Neuronal stem cell (in vitro differentiated cells): ENCODE data around the gene MUC5AC.

ENCODE experiments used
- DNase-seq: peaks from one replicate; pipeline ENCODE4 v3.0.0-alpha.2; 2013; ENCODE audit warnings: low spot score
- H2AFZ ChIP-seq: one replicate; pipeline ENCODE4 v1.6.1; 2013; ENCODE audit warnings: mild to moderate bottlenecking, low read length, inconsistent platforms
- H2AK5ac ChIP-seq: 2 replicates; pipeline ENCODE4 v1.6.1; 2013; ENCODE audit warnings: low read depth, mild to moderate bottlenecking, inconsistent platforms, low read length, moderate library complexity, mixed read lengths
- H2BK120ac ChIP-seq: 2 replicates; pipeline ENCODE4 v1.6.1; 2013; ENCODE audit warnings: low read depth, mild to moderate bottlenecking, inconsistent platforms, low read length, moderate library complexity, mixed read lengths
- H2BK12ac ChIP-seq: one replicate; pipeline ENCODE4 v1.6.1; 2013; ENCODE audit warnings: low read length, inconsistent platforms
- H2BK15ac ChIP-seq: 2 replicates; pipeline ENCODE4 v1.6.1; 2013; ENCODE audit warnings: mild to moderate bottlenecking, low read length, inconsistent platforms, mixed read lengths
- H2BK5ac ChIP-seq: one replicate; pipeline ENCODE4 v1.6.1; 2013; ENCODE audit warnings: inconsistent platforms, mild to moderate bottlenecking, low read length, moderate library complexity
- H3K14ac ChIP-seq: one replicate; pipeline ENCODE4 v1.6.1; 2013; ENCODE audit warnings: low read length, inconsistent platforms
- H3K18ac ChIP-seq: 2 replicates; pipeline ENCODE4 v1.6.1; 2013; ENCODE audit warnings: low read length, inconsistent platforms
- H3K23ac ChIP-seq: 2 replicates; pipeline ENCODE4 v1.6.1; 2013; ENCODE audit warnings: low read depth, mild to moderate bottlenecking, mixed read lengths, low read length, inconsistent platforms; ENCODE audit not compliant: poor library complexity
- H3K27ac ChIP-seq: replicated peaks from 3 replicates; pipeline ENCODE4 v1.5.1; 2013; ENCODE audit warnings: low read length, inconsistent platforms
- H3K27me3 ChIP-seq, 3 experiments: 2 replicates each; pipeline ENCODE4 v1.6.1; 2013; ENCODE audit warnings: low read length in 3 of 3, mild to moderate bottlenecking in 2 of 3, inconsistent platforms in 1 of 3, low read depth in 1 of 3, mixed read lengths in 1 of 3, moderate library complexity in 1 of 3; ENCODE audit not compliant: control insufficient read depth in 3 of 3, insufficient read depth in 3 of 3
- H3K36me3 ChIP-seq, 2 donors: replicated peaks in 1 of 2; 2 replicates each; pipeline ENCODE4 v1.6.1; 2013; ENCODE audit warnings: low read length in 2 of 2; ENCODE audit not compliant: control insufficient read depth in 2 of 2, insufficient read depth in 2 of 2
- H3K4ac ChIP-seq: 2 replicates; pipeline ENCODE4 v1.6.1; 2013; ENCODE audit warnings: inconsistent platforms, mild to moderate bottlenecking, low read length, moderate library complexity
- H3K4me1 ChIP-seq, 2 donors: 1 replicate in 1 of 2; 2 replicates in 1 of 2; pipeline ENCODE4 v1.6.1; 2013; ENCODE audit warnings: low read length in 2 of 2, low read depth in 1 of 2; ENCODE audit not compliant: control insufficient read depth in 2 of 2, insufficient read depth in 1 of 2
- H3K4me2 ChIP-seq: one replicate; pipeline ENCODE4 v1.6.1; 2013; ENCODE audit warnings: mild to moderate bottlenecking, low read length, inconsistent platforms; ENCODE audit not compliant: insufficient read depth, poor library complexity, severe bottlenecking
- H3K4me3 ChIP-seq, 2 donors: 2 replicates each; pipeline ENCODE4 v1.5.1; 2013; ENCODE audit warnings: low read length in 2 of 2, mild to moderate bottlenecking in 2 of 2, inconsistent platforms in 1 of 2, moderate library complexity in 1 of 2
- H3K79me1 ChIP-seq: one replicate; pipeline ENCODE4 v1.6.1; 2013; ENCODE audit warnings: low read depth, mild to moderate bottlenecking, inconsistent platforms, low read length, moderate library complexity
- H3K9ac ChIP-seq: one replicate; pipeline ENCODE4 v1.6.1; 2013; ENCODE audit warnings: mild to moderate bottlenecking, low read depth, low read length, inconsistent platforms; ENCODE audit not compliant: poor library complexity
- H3K9me3 ChIP-seq, 2 donors: replicated peaks in 1 of 2; 2 replicates each; pipeline versions ENCODE3 to v1.6.1; 2013; ENCODE audit warnings: low read length in 2 of 2, mild to moderate bottlenecking in 2 of 2, inconsistent platforms in 1 of 2, low read depth in 1 of 2, mixed read lengths in 1 of 2, moderate library complexity in 1 of 2; ENCODE audit not compliant: control insufficient read depth in 2 of 2, insufficient read depth in 1 of 2
- H4K8ac ChIP-seq: one replicate; pipeline ENCODE4 v1.6.1; 2013; ENCODE audit warnings: low read depth, mild to moderate bottlenecking, inconsistent platforms, low read length, moderate library complexity
- H4K91ac ChIP-seq: one replicate; pipeline ENCODE4 v1.6.1; 2013; ENCODE audit warnings: low read length, low read depth, mild to moderate bottlenecking, inconsistent platforms; ENCODE audit not compliant: poor library complexity
- WGBS, 2 donors: extraction: QIAGEN DNeasy Blood & Tissue Kit; methylation state at CpG; one replicate each; pipeline ENCODE4 v1.1.7; 2013; ENCODE audit warnings: missing lambda C conversion rate in 2 of 2, mixed read lengths in 1 of 2; ENCODE audit not compliant: insufficient read length in 2 of 2, insufficient replicate concordance in 1 of 2; ENCODE audit errors: extremely low coverage in 2 of 2; 5-methylcytosine and 5-hydroxymethylcytosine counted together

Gene MUC5AC

GRCh38 chr11:1206391-1207271 lies 48.9 kb downstream of the MUC5AC start:
- no peak overlapping the region for H3K4me2 ChIP-seq
- H3K27ac ChIP-seq: no peak overlapping the region
- H2BK120ac ChIP-seq: no peak overlapping the region
- peak overlapping the region; percentile 65 for H4K8ac ChIP-seq
- H2AK5ac ChIP-seq: peak overlapping the region; percentile 70
- peak overlapping the region; percentile 71 for H3K18ac ChIP-seq
- H3K4me3 ChIP-seq: no peak overlapping the region
- peak overlapping the region; percentile 38 for H3K14ac ChIP-seq
- peaks cover 2% of the 10 kb centered on the region for H3K79me1 ChIP-seq
- no peak overlapping the region for H2BK12ac ChIP-seq
- H4K91ac ChIP-seq: no peak overlapping the region
- H3K4me1 ChIP-seq: no peaks in the 10 kb centered on the region
- no peak overlapping the region for H2BK5ac ChIP-seq
- peak overlapping the region; percentile 26 for H2BK15ac ChIP-seq
- peaks cover 0 to 5% of the 10 kb centered on the region in 2 donors for H3K9me3 ChIP-seq
- no peaks in the 10 kb centered on the region for H3K36me3 ChIP-seq
- no peak overlapping the region for H3K4ac ChIP-seq
- DNase-seq: no peak
- H2AFZ ChIP-seq: no peak overlapping the region
- no CpG with 5 or more reads among the region's 38 CpGs for WGBS, 2 donors
- no peak overlapping the region for H3K23ac ChIP-seq
- H3K27me3 ChIP-seq: peaks cover 0 to 6% (median 0%) of the 10 kb centered on the region in 3 experiments
- no peak overlapping the region for H3K9ac ChIP-seq

- Histone ChIP-seq H3K14ac (no peak overlapping the region), H2BK15ac (no peak overlapping the region), H3K23ac (peak overlapping the region; percentile 55), H2BK120ac (no peak overlapping the region), H3K4ac (no peak overlapping the region), H2BK12ac (no peak overlapping the region), H4K91ac (no peak overlapping the region), H2AK5ac (peak overlapping the region; percentile 81), H3K27ac (no peak overlapping the region), H2BK5ac (no peak overlapping the region), H3K4me3 (no peak overlapping the region), H3K4me1 (no peaks in the 10 kb centered on the region), H3K4me2 (no peak overlapping the region), H3K79me1 (peaks cover 2% of the 10 kb centered on the region), H3K9me3 (peaks cover 0 to 5% of the 10 kb centered on the region in 2 donors), H3K18ac (peak overlapping the region; percentile 85), H3K36me3 (no peaks in the 10 kb centered on the region), H3K27me3 (peaks cover 0 to 6% (median 0%) of the 10 kb centered on the region in 3 experiments), H4K8ac (peak overlapping the region; percentile 17), H2AFZ (no peak overlapping the region), H3K9ac (no peak overlapping the region)
- WGBS, 2 donors: no CpG with 5 or more reads among the region's 34 CpGs
- DNase-seq: no peak
Measured at GRCh38 chr11:1207401-1208143, 49.8 kb downstream of the MUC5AC start.

- H2BK12ac ChIP-seq: no peak overlapping the region
- peak overlapping the region; percentile 47 for H3K23ac ChIP-seq
- H3K36me3 ChIP-seq: no peaks in the 10 kb centered on the region
- no peak overlapping the region for H2AFZ ChIP-seq
- DNase-seq: no peak
- H3K9me3 ChIP-seq: peaks cover 0 to 5% of the 10 kb centered on the region in 2 donors
- peak overlapping the region; percentile 70 for H2AK5ac ChIP-seq
- no peak overlapping the region for H3K18ac ChIP-seq
- no peak overlapping the region for H2BK120ac ChIP-seq
- H3K4ac ChIP-seq: no peak overlapping the region
- H2BK15ac ChIP-seq: no peak overlapping the region
- peaks cover 0 to 6% (median 0%) of the 10 kb centered on the region in 3 experiments for H3K27me3 ChIP-seq
- peaks cover 2% of the 10 kb centered on the region for H3K79me1 ChIP-seq
- H3K4me2 ChIP-seq: no peak overlapping the region
- no peak overlapping the region for H3K9ac ChIP-seq
- no CpG with 5 or more reads among the region's 6 CpGs for WGBS, 2 donors
- H2BK5ac ChIP-seq: no peak overlapping the region
- H3K14ac ChIP-seq: no peak overlapping the region
- H3K4me1 ChIP-seq: no peaks in the 10 kb centered on the region
- no peak overlapping the region for H3K4me3 ChIP-seq
- H4K8ac ChIP-seq: peak overlapping the region; percentile 76
- no peak overlapping the region for H3K27ac ChIP-seq
- H4K91ac ChIP-seq: peak overlapping the region; percentile 81
Measured at GRCh38 chr11:1208144-1208393, 50.3 kb downstream of the MUC5AC start.
